Mucosa of stomach (tissue), 1 donor: ENCODE data around the gene DRAP1.
"Not testable (repeated sequence)": the region's sequence is repeated elsewhere in the genome, so short reads cannot be mapped to it uniquely, and the experiment has no call there.

Source experiments
- H3K27me3 ChIP-seq: one replicate; pipeline ENCODE4 v1.7.0; 2013; ENCODE audit warnings: mild to moderate bottlenecking, low read length; ENCODE audit not compliant: control insufficient read depth, insufficient read depth
- H3K36me3 ChIP-seq: one replicate; pipeline ENCODE4 v1.7.0; 2013; ENCODE audit warnings: low read length; ENCODE audit not compliant: control insufficient read depth, insufficient read depth
- H3K4me1 ChIP-seq: one replicate; pipeline ENCODE4 v1.7.0; 2013; ENCODE audit warnings: mild to moderate bottlenecking, low read length; ENCODE audit not compliant: control insufficient read depth, insufficient read depth
- H3K4me3 ChIP-seq: one replicate; pipeline ENCODE4 v1.7.0; 2013; ENCODE audit warnings: low read length
- H3K9ac ChIP-seq: one replicate; pipeline ENCODE4 v1.7.0; 2013; ENCODE audit warnings: mild to moderate bottlenecking, low read length, moderate library complexity
- H3K9me3 ChIP-seq: one replicate; pipeline ENCODE4 v1.7.0; 2013; ENCODE audit warnings: mild to moderate bottlenecking, low read length, moderate library complexity; ENCODE audit not compliant: control insufficient read depth
- donor health status: Pancreatic carcinoma.

DRAP1 gene

DNA sequence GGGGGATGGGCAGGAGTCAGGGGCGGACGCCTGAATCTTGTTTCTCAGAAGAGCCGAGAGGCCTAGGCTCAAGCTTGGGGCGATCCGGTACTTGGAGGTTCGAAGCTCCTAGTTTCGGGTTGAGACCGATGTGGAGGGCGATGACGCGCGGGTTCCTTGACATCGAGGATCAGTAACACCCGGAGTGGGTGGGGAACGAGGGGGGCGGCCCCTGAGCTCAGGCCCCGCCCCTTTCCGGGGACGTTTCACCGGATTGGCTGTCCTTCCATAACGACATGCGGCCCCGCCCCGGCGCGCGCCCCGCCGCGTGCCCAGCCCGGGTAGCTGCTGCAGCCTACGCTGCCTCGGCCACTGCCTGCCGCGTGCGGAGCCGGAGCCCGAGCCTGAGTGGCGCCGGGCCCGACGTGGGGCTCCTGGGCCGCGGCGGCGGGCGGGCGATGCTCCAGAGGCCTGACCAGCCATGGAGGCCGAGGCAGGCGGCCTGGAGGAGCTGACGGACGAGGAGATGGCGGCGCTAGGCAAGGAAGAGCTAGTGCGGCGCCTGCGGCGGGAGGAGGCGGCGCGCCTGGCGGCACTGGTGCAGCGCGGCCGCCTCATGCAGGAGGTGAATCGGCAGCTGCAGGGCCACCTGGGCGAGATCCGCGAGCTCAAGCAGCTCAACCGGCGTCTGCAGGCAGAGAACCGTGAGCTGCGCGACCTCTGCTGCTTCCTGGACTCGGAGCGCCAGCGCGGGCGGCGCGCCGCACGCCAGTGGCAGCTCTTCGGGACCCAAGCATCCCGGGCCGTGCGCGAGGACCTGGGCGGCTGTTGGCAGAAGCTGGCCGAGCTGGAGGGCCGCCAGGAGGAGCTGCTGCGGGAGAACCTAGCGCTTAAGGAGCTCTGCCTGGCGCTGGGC lies 28.7 kb upstream of the DRAP1 start, which contains the start of gene CCDC85B:
CCDC85B (plus strand) TSS at position 350 of the 895 bp plus-strand sequence; CDS start at position 461, 111 bp downstream.
- no peaks in the 10 kb centered on the region for H3K36me3 ChIP-seq
- H3K9ac ChIP-seq: peak within 1 kb of the TSS; percentile 72
- H3K4me1 ChIP-seq: peaks cover 65% of the 10 kb centered on the region
- H3K27me3 ChIP-seq: no peaks in the 10 kb centered on the region
- H3K9me3 ChIP-seq: no peaks in the 10 kb centered on the region
- H3K4me3 ChIP-seq: peak within 1 kb of the TSS; percentile 69

DNA sequence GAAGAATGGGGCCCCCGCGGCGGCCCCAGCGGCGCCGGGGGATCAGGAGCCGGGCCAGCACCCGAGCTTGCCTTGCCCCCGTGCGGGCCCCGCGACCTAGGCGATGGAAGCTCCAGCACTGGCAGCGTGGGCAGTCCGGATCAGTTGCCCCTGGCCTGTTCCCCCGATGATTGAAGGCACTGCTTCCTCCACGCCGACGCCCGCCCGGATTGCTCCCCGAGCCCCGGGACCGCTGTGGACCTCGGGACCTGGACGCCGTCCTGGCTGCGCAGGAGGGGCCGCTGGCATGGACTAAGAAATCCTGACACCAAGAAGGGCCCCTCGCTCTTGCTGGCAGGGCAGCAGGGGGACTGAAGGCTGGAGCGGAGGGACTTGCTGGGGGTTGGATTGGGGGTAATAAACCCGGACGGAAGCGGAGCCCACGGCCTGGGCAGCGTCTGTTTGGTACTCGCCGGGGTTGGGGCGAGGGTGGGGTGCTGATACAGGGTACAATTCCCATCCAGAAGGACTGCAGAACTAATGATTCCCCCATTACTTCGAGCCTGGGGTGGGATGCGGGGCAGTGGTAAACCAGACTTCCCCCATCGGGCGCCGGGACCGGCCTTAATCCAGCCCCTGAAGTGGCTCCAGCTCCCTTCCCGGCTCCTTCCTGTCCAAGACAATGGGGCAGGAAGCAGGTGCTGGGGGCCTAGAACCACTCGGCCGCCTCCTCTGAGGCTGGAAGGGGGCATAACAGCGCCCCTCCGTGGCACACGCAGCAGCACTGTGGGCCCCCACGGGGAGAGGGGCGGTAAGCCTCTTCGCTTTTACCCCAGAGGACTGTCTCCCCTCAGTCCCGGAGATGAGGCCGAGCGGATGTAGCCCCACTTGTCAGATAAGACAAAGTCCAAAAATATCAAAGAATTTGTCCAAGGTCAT lies 27.7 kb upstream of the DRAP1 start:
- no peaks in the 10 kb centered on the region for H3K27me3 ChIP-seq
- peaks cover 56% of the 10 kb centered on the region for H3K4me1 ChIP-seq

GRCh38 chr11:65892137-65892540 lies 27.1 kb upstream of the DRAP1 start:
- H3K36me3 ChIP-seq, H3K4me3 ChIP-seq, H3K27me3 ChIP-seq, H3K9me3 ChIP-seq: not testable (repeated sequence)
- Histone ChIP-seq H3K4me1 (peaks cover 50% of the 10 kb centered on the region), H3K9ac (peak overlapping the region; percentile 72)

More for the DNA sequence above, 27.7 kb upstream of the DRAP1 start:
- peak overlapping the region; percentile 72 for H3K9ac ChIP-seq
- H3K4me3 ChIP-seq: peak overlapping the region; percentile 69
- no peaks in the 10 kb centered on the region for H3K9me3 ChIP-seq
- no peaks in the 10 kb centered on the region for H3K36me3 ChIP-seq

GRCh38 chr11:65892661-65893317 lies 26.4 kb upstream of the DRAP1 start:
- Histone ChIP-seq H3K36me3 (no peaks in the 10 kb centered on the region), H3K4me3 (no peak overlapping the region), H3K4me1 (peaks cover 43% of the 10 kb centered on the region), H3K27me3 (no peaks in the 10 kb centered on the region), H3K9ac (peak overlapping the region; percentile 72), H3K9me3 (no peaks in the 10 kb centered on the region)

GRCh38 chr11:65894034-65894591 lies 25.1 kb upstream of the DRAP1 start:
- H3K4me1 ChIP-seq: peaks cover 46% of the 10 kb centered on the region
- H3K9ac ChIP-seq: peak overlapping the region; percentile 23

DNA sequence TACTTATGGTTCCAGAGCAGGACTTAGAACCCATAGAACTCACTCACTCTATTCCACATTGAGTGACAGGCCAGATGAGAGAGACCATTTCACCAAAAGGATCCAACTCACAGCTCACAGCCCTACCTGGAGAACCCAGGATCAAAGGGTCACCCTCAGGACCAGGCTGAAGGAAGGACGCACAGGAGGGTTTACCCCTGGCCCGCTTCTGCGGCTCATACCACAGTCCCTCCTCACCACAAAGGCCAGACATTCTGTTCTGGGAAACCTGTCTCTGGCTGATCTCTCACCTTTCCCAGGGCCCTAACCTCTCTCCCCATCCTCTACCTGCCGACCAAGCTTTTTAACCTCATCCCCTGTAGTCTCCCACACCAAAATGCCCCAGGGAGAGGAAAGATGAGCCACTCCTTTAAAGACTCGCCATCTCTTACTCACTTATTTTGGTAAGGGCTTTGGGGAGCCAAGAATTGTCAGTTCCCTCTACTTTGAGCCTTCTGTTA lies 23.7 kb upstream of the DRAP1 start:
- H3K27me3 ChIP-seq: peaks cover 6% of the 10 kb centered on the region
- peaks cover 43% of the 10 kb centered on the region for H3K4me1 ChIP-seq
- no peak overlapping the region for H3K9ac ChIP-seq
- H3K9me3 ChIP-seq: no peaks in the 10 kb centered on the region
- no peaks in the 10 kb centered on the region for H3K36me3 ChIP-seq
- no peak overlapping the region for H3K4me3 ChIP-seq

More at GRCh38 chr11:65894034-65894591, 25.1 kb upstream of the DRAP1 start:
- no peaks in the 10 kb centered on the region for H3K9me3 ChIP-seq
- no peaks in the 10 kb centered on the region for H3K36me3 ChIP-seq
- no peak overlapping the region for H3K4me3 ChIP-seq
- H3K27me3 ChIP-seq: no peaks in the 10 kb centered on the region

DNA sequence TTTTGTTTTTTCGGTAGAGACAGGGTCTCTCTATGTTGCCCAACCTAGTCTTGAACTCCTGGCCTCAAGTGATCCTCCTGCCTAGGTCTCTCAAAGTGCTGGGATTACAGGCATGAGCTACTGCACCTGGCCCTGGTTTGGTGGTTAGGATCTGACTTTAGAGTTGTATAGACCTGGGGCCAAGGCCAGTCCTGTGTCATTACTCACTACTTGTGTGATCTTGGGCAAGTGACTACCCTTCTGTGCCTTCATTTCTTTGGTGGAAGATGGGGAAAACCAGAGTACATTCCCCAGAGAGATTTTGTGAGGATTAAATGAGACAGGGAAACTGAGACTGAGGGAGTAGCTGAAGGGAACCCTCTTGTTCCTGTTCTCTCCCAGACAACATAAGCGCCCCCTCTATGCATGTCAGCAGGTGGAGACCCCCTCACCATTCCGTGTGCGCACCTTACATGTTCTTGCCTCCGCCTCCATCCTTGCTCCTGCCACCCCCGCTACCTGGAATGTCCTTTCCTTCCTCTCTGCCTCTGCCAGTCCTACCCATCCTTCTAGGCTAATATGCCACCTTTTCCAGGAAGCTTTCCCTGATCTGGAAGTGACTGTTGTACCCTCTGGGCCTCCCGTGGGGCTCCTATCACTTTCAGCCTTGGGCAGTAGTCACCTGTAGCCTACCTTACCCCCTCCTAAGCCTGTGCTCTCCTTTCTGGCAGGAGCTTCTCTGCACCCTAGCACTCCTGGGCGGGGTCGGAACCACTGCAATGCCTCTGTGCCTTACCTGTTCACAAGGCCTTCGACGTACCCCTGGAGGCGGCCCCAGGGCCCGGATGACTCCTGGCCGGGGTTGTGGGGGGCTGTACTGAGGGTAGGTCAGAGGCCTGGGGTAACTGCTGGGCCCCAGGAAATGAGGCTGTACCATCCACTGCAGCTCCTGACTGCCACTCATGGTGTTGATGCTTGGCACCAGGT lies 22.9 kb upstream of the DRAP1 start:
- Histone ChIP-seq H3K27me3 (peaks cover 6% of the 10 kb centered on the region), H3K9ac (no peak overlapping the region), H3K4me1 (peaks cover 39% of the 10 kb centered on the region)

DNA sequence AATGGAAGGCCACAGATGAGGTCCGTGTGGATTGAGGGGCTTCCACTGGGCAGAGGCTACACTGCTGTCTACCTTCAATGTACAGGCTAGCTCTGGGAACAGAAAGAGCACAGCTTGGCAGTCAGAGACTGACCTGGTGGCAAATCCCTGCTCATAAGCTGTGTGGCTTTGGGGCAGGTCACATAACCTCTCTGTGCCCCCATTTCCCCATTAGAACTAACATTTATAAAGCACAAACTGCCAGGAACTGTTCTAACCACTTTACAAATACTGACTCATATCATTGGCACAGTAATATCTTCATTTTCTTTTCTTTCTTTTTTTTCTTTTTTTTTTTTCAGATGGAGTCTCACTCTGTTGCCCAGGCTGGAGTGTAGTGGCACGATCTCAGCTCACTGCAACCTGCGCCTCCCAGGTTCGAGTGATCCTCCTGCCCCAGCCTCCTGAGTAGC lies 22.2 kb upstream of the DRAP1 start:
- H3K9me3 ChIP-seq: no peaks in the 10 kb centered on the region
- H3K4me1 ChIP-seq: peaks cover 32% of the 10 kb centered on the region
- H3K4me3 ChIP-seq: no peak overlapping the region
- no peaks in the 10 kb centered on the region for H3K36me3 ChIP-seq
- H3K27me3 ChIP-seq: peaks cover 6% of the 10 kb centered on the region
- H3K9ac ChIP-seq: no peak overlapping the region

More for the DNA sequence above, 22.9 kb upstream of the DRAP1 start:
- no peaks in the 10 kb centered on the region for H3K36me3 ChIP-seq
- no peaks in the 10 kb centered on the region for H3K9me3 ChIP-seq
- no peak overlapping the region for H3K4me3 ChIP-seq

DNA sequence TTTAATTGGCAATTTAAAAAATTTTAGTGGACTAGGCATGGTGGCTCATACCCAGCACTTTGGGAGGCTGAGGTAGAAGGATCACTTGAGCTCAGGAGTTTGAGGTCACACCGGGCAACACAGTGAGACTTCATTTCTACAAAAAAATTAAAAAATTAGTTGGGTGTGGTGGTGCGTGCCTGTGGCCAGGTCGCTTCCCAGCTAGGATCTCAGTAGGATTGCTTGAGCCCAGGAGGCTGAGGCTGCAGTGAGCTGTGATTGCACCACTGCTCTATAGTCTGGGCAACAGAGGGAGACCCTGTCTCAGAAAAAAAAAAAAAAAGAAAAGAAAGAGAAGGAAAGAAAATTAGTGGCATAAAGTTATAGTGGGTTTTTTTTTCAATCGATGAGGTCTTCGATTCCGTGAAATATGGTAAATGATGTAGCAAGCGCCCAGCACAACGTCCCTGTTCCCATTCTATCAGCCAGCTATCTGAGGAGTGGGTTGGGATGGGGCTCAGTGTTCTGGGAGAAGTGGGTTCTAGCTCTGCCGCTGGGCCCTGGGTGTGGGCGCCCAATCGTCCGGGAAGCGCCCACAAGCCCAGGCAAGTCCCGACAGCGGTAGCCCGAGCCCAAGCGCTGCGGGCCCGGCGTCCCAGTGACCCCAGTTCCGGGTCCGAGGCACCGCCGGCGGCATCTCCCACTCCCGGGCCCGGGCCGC lies 20.4 kb upstream of the DRAP1 start:
- H3K36me3 ChIP-seq: no peaks in the 10 kb centered on the region
- no peaks in the 10 kb centered on the region for H3K9me3 ChIP-seq
- peaks cover 21% of the 10 kb centered on the region for H3K4me1 ChIP-seq
- H3K4me3 ChIP-seq: peak overlapping the region; percentile 31
- H3K9ac ChIP-seq: peak overlapping the region; percentile 62
- H3K27me3 ChIP-seq: peaks cover 6% of the 10 kb centered on the region
